Stimulated activated CD4-positive, alpha-beta T cell treated with anti-CD3 and anti-CD28 coated beads, TNF-alpha, amount 100 ng/mL, for 1 hour (primary cell): ENCODE results near the gene DUSP5.

Experiments
- DNase-seq, 3 donors: peaks; one replicate each; pipeline ENCODE4 v3.0.0-alpha.2; 2020; ENCODE audit warnings: low read depth in 3 of 3, low spot score in 1 of 3

Gene DUSP5

GRCh38 chr10:110479710-110480109 is 18.0 kb upstream of the DUSP5 start:
- no peak for DNase-seq

- DNase-seq: no peak
These were observed 17.3 kb upstream of the DUSP5 start for GRCh38 chr10:110480387-110480786.

- DNase-seq: no peak
These were observed 15.8 kb upstream of the DUSP5 start for GRCh38 chr10:110481919-110482318.

GRCh38 chr10:110483633-110484032 is 14.1 kb upstream of the DUSP5 start:
- DNase-seq: no peak

GRCh38 chr10:110485541-110485940 is 12.2 kb upstream of the DUSP5 start:
- no peak for DNase-seq

- no peak for DNase-seq
These were observed 10.9 kb upstream of the DUSP5 start for GRCh38 chr10:110486680-110487410.

GRCh38 chr10:110487411-110488331 is 10.0 kb upstream of the DUSP5 start:
- DNase-seq: no peak

GRCh38 chr10:110488332-110488681 is 9.4 kb upstream of the DUSP5 start:
- DNase-seq: no peak

- DNase-seq: no peak
These were observed 8.8 kb upstream of the DUSP5 start for GRCh38 chr10:110488940-110489339.

GRCh38 chr10:110490640-110491039 is 7.1 kb upstream of the DUSP5 start:
- no peak for DNase-seq

GRCh38 chr10:110491346-110491745 is 6.4 kb upstream of the DUSP5 start:
- DNase-seq: no peak

GRCh38 chr10:110492069-110492822 is 5.5 kb upstream of the DUSP5 start:
- no peak for DNase-seq

GRCh38 chr10:110493832-110494426 is 3.8 kb upstream of the DUSP5 start:
- no peak for DNase-seq

- DNase-seq: no peak
These were observed 3.2 kb upstream of the DUSP5 start for GRCh38 chr10:110494532-110494931.

GRCh38 chr10:110495731-110496552 is 1.8 kb upstream of the DUSP5 start:
- peak in 2 of 3 donors; percentile 29 to 48 for DNase-seq

GRCh38 chr10:110496553-110497437 is 912 bp upstream of the DUSP5 start:
- no peak for DNase-seq

- peak in 2 of 3 donors; percentile 20 to 37 for DNase-seq
These were observed 627 bp downstream of the DUSP5 start for GRCh38 chr10:110498087-110498981.
